ENCODE measurements around the gene SURF1. TPM values are rescaled to one million over a fixed set of nuclear protein-coding genes. Genes with fewer than 3 reads are reported as not detected.

The SURF1 gene
- total and polyA plus RNA-seq, 7 donors, result 27.7 to 127 (median 54.9) TPM

- peak; percentile 7 to 29 (median 22) for ATAC-seq
- Histone ChIP-seq H3K27me3 (ENCODE audit: insufficient read depth in 3 of 3, low read length in 2 of 3) (no peaks in the 10 kb centered on the region), H3K27ac (peak overlapping the region; percentile 46), H3K4me1 (peaks cover 34% of the 10 kb centered on the region), H3K9me3 (no peaks in the 10 kb centered on the region), H3K4me3 (no peak overlapping the region), H3K36me3 (ENCODE audit: insufficient read depth in 1 of 2, low read depth in 1 of 2) (peaks cover 7 to 61% of the 10 kb centered on the region in 2 donors)
- DNase-seq, result no peak
- WGBS, 3 donors, result 62 to 74% (median 67%) methylated on average over 14 of the region's 14 CpGs
- intact Hi-C loops (cut with DNase I), result loop anchor here in 1 of 2 donors (2.0 to 10.0 kb wide), 2 partner anchors 23 to 113 kb away; no protein-coding TSS in a partner anchor
- TF ChIP-seq CTCF (IDR thresholded peaks at IDR 0.05), result peak; percentile 55
Observed at GRCh38 chr9:133351908-133352634, 4.2 kb downstream of the SURF1 start.

DNA sequence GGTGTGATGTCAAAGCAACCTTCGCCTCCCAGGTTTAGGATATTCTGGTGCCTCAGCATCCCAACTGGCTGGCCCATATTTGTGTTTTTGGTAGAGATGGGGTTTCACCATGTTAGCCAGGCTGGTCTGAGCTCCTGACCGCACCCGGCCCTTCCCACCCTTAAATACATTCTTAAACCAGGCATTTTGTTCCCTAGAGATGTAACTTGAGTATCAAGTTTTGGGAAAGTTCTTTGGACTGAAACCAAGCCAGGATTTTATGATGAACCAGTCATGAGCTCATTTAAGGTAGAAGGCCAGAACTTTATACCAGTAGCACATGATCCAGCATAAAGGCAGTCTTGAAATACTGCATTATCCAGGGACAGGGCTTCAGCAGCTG, 4.8 kb downstream of the SURF1 start:
- 68 to 89% (median 83%) methylated on average over 3 of the region's 3 CpGs for WGBS, 3 donors
- H3K36me3 ChIP-seq (ENCODE audit: insufficient read depth in 1 of 2, low read depth in 1 of 2), result peaks cover 7 to 61% of the 10 kb centered on the region in 2 donors
- intact Hi-C loops (cut with DNase I), result loop anchor here in 1 of 2 donors (10.0 kb wide), 1 partner anchor 113 kb away; no protein-coding TSS in a partner anchor
- H3K4me3 ChIP-seq, result no peak overlapping the region
- peak overlapping the region; percentile 46 for H3K27ac ChIP-seq
- H3K27me3 ChIP-seq (ENCODE audit: insufficient read depth in 3 of 3, low read length in 2 of 3), result no peaks in the 10 kb centered on the region
- no peak for DNase-seq
- ATAC-seq, result no peak
- TF ChIP-seq CTCF (IDR thresholded peaks at IDR 0.05), result no peak
- peaks cover 37% of the 10 kb centered on the region for H3K4me1 ChIP-seq
- no peaks in the 10 kb centered on the region for H3K9me3 ChIP-seq

DNA sequence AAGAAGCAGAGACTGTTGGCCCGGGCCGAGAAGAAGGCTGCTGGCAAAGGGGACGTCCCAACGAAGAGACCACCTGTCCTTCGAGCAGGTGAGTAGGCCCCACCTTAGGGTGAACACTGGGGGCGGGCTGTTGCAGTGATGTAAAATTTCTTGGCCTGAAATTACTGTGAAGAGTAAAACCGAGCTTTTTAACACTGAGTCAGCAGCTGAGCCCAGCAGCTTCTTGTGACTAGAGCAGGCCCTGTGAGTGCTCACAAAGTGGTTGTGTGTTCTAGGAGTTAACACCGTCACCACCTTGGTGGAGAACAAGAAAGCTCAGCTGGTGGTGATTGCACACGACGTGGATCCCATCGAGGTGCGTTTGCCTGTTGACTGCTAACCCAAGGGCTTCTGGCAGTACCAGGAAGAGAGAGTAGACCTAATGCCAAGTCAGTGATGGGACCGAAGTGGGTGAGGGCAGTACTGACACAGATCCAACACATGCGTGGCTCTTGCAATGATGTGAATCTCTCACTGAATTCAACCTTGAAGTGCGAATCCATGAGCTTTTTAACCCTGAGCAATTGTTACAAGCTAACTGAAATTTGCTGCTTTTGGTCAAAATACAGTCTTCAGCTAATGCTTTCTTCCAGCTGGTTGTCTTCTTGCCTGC, 6.2 kb downstream of the SURF1 start:
- DNase-seq, result no peak
- intact Hi-C loops (cut with DNase I), result loop anchor here (5.0 to 10.0 kb wide), 2 partner anchors 115 to 127 kb away; partner anchors contain the start of gene SLC2A6 (in 1 of the 2)
- WGBS, 3 donors, result 65 to 80% (median 71%) methylated on average over 15 of the region's 15 CpGs
- Histone ChIP-seq H3K4me3 (peak overlapping the region; percentile 97), H3K27ac (no peak overlapping the region), H3K36me3 (ENCODE audit: insufficient read depth in 1 of 2, low read depth in 1 of 2) (peaks cover 7 to 74% of the 10 kb centered on the region in 2 donors), H3K4me1 (peaks cover 37% of the 10 kb centered on the region), H3K9me3 (no peaks in the 10 kb centered on the region), H3K27me3 (ENCODE audit: insufficient read depth in 3 of 3, low read length in 2 of 3) (no peaks in the 10 kb centered on the region)
- ATAC-seq, result no peak
- TF ChIP-seq CTCF (IDR thresholded peaks at IDR 0.05), result no peak

GRCh38 chr9:133348718-133349573, 7.3 kb downstream of the SURF1 start:
- ATAC-seq, result no peak
- WGBS, 3 donors, result 14 to 21% (median 17%) methylated on average over 25 of the region's 25 CpGs
- intact Hi-C loops (cut with DNase I), result loop anchor here in 1 of 2 donors (5.0 kb wide), 1 partner anchor 128 kb away; the partner anchor contains the start of gene SLC2A6

More at GRCh38 chr9:133348718-133349573, 7.3 kb downstream of the SURF1 start:
- Histone ChIP-seq H3K4me3 (peak overlapping the region; percentile 97), H3K9me3 (no peaks in the 10 kb centered on the region), H3K4me1 (peaks cover 29% of the 10 kb centered on the region), H3K27ac (peak overlapping the region; percentile 91), H3K36me3 (ENCODE audit: insufficient read depth in 1 of 2, low read depth in 1 of 2) (peaks cover 7 to 79% of the 10 kb centered on the region in 2 donors), H3K27me3 (ENCODE audit: insufficient read depth in 3 of 3, low read length in 2 of 3) (no peaks in the 10 kb centered on the region)
- DNase-seq, result no peak
- TF ChIP-seq CTCF (IDR thresholded peaks at IDR 0.05), result no peak

Data from psoas muscle (tissue), 8 donors.